UCSD-AML1 (cell line): ENCODE data around the gene VSIG8.

Source experiments
- DNase-seq: peaks from one replicate; lab custom pipeline; 2025; ENCODE audit not compliant: unreplicated experiment; lab: John Stamatoyannopoulos, UW

The VSIG8 gene

GRCh38 chr1:159859767-159860322 lies 2.6 kb downstream of the VSIG8 start:
- DNase-seq: no peak

DNA sequence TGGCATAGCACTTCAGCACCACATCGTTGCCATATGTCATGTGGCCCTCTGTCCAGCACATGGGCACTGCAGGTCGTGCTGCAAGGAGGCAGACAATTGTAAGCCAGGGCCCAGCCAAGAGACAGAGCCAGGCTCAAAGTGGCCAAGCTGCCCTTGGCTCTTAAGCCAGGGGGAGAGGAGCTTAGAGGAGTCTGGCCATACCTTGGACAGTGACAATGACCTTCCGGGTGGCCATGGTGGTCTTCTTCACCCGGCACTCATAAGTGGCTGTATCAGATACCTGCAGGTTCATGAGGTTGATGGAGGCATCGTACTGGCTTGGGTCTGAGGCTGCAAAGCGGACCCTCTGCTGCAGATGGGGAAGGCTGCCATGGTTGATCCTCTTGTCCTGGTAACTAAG lies 4.6 kb downstream of the VSIG8 start:
- no peak for DNase-seq

- DNase-seq: no peak
These were observed 5.9 kb downstream of the VSIG8 start for GRCh38 chr1:159856576-159856975.

- DNase-seq: no peak
These were observed 6.7 kb downstream of the VSIG8 start for GRCh38 chr1:159855709-159856108.

- DNase-seq: peak; percentile 57
These were observed 7.7 kb downstream of the VSIG8 start for GRCh38 chr1:159854693-159855192.

DNA sequence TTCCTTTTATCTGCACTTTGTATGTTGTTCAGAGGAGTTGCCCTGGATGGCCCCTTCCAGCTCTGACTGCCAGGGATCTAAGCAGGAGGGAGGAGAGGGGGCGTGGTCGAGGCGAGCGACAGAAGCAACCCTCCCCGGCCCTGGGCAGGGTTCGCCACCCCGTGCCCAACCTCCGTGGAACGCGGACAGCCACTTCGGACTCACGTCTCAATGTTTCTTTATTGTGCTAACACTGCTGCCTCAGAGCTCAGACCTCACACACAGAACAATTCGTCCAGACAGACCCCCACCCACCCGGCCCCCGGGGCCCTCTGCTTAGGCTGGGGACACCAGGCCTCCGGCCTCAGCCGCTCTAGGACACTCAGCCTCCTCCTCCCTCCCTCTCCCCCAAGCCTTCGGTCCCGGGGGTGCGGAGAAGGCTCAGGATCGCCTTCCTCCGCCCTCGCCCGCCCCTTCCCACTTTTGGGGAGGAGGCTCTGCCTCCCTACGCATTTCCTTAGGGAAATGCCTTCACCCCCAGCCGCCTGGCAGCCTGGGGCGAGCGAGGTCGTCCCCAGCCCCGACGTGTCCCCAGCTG lies 8.3 kb downstream of the VSIG8 start:
- no peak for DNase-seq

- DNase-seq: no peak
These were observed 8.9 kb downstream of the VSIG8 start for GRCh38 chr1:159853417-159854115.

GRCh38 chr1:159851407-159851806 lies 11.1 kb downstream of the VSIG8 start:
- DNase-seq: no peak

GRCh38 chr1:159849626-159850366 lies 12.7 kb downstream of the VSIG8 start:
- DNase-seq: no peak

- DNase-seq: no peak
These were observed 14.1 kb downstream of the VSIG8 start for GRCh38 chr1:159848326-159848725.

DNA sequence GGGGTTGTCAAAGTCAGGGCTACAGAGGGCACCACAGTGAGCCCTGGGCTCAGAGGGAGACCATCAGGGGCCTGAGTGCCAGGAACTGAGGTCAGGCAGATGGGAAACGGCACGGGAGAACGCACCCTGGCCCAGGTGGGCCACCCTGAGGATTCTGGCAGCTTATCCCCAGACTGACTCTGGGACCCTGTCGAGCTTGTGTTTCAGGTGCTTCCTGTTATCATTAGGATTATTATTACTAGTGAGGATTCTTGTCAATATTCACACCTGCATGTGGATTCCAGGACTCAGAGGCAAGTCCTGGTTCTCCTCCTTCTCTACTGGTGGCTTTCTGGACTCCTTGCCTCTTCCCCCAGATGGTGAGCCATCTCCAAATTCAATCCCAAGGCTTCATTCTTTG lies 15.2 kb downstream of the VSIG8 start:
- DNase-seq: no peak

GRCh38 chr1:159845751-159846629 lies 16.5 kb downstream of the VSIG8 start:
- no peak for DNase-seq

DNA sequence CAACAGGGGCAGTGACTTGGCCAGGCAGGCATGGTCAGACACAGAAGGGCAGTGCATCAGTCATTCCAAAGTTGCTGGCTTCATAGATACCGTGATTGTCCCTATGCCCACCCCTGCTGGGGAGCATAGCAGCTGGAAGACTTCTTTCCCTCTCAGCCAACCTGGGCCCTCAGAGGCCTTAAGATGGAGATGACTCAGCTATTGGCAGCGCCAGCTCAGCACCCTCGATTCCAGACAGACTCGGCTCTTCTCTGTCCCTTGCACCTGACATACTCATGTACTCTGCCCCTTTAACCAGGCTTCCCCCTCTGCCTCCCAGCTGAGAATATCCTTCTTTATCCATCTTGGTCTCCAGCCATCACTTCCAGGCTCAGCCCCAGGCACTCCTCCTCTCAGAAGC lies 19.0 kb downstream of the VSIG8 start:
- no peak for DNase-seq

DNA sequence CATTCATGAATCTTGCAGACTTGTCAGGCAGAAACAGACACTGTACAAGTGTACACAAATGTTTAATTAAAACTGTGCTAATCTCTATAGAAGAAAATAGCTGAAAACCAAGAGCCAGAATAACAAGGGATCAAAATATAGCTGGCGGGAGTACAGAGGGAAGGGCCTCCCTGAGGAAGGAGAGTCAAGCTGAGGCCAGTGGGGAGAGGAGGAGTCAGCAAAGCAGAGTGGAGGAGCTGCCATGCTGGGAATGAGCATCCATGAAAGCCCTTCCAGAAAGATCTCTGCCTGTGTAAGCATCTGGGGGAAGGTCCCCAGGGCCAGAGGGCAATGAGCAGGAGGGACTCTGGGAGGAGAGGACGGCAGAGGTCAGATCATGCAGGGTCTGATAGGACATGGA lies 20.7 kb downstream of the VSIG8 start:
- no peak for DNase-seq

DNA sequence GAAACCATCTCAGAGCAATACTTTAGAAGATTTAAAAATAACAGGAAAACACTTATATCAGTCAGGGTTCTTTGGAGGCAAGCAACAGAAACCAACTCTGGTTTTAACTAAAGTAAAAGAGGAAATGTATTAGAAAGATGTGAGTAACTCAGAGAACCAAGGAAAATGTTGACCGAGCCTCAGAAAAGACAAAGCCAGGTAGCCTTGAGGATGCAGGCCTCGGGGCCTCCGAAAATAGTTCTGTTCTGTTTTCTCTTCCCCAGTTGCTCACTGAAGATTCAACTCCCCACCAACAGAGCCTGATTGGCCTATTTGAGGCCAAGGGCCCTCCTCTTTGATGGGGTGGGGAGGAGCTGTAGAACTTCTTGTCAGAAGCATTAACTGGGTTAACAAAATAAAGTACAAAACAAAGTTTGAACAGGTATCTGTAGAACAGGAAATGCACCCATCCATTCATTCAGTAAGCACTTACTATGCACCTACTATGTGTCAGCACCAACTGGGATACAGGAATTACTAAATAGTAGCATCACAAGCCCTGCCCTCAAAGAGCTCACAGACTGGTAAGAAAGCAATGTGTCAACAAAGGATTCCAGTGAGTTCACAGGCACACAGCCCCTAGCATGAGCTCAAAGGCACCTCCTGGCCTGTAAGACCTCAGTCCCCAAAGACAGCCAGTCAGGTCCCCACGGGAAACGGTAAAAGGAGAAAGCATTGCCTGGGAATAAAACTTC lies 23.2 kb downstream of the VSIG8 start:
- DNase-seq: no peak

GRCh38 chr1:159838715-159839114 lies 23.7 kb downstream of the VSIG8 start:
- DNase-seq: no peak

DNA sequence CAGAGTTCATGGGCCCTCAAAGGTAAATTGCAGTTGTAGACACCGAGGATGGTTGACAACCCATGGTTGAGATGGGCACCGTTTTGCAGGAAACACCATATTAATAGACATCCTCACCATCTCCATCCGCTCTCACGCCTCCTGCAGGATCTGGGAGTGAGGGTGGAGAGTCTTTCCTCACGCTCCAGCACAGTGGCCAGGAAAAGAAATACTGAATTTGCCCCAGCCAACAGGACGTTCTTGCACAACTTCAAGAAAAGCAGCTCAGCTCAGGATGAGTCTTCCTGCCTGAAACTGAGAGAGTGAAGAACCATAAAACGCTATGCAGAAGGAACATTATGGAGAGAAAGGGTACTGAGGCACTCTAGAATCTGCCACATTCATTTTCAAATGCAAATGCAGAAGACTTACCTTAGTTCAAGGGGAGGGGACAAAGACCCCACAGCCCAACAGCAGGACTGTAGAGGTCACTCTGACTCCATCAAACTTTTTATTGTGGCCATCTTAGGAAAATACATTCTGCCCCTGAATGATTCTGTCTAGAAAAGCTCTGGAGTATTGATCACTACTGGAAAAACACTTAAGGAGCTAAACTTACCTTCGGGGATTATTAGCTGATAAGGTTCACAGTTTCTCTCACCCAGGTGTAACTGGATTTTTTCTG lies 26.5 kb downstream of the VSIG8 start:
- no peak for DNase-seq

- DNase-seq: no peak
These were observed 27.1 kb downstream of the VSIG8 start for GRCh38 chr1:159835356-159835755.

GRCh38 chr1:159832309-159832708 lies 30.1 kb downstream of the VSIG8 start:
- DNase-seq: no peak
